OCI-LY3 (cell line): ENCODE data around the gene RAB43.

ENCODE experiments used
- EZH2phosphoT487 ChIP-seq: fragments of 200-600 bp; shearing (Covaris generic); IDR thresholded peaks from 2 replicates; pipeline ENCODE4 v1.6.1; 2018; ENCODE audit warnings: antibody characterized with exemption, mixed run types, low read depth
- TF ChIP-seq, protein P1 (sequence below): fragments of 200-600, 300-600 bp; sonication (generic); IDR thresholded peaks from 2 replicates; pipeline ENCODE4 v1.5.1; 2014; ENCODE audit warnings: antibody characterized with exemption, low read length, low read depth

DNA sequence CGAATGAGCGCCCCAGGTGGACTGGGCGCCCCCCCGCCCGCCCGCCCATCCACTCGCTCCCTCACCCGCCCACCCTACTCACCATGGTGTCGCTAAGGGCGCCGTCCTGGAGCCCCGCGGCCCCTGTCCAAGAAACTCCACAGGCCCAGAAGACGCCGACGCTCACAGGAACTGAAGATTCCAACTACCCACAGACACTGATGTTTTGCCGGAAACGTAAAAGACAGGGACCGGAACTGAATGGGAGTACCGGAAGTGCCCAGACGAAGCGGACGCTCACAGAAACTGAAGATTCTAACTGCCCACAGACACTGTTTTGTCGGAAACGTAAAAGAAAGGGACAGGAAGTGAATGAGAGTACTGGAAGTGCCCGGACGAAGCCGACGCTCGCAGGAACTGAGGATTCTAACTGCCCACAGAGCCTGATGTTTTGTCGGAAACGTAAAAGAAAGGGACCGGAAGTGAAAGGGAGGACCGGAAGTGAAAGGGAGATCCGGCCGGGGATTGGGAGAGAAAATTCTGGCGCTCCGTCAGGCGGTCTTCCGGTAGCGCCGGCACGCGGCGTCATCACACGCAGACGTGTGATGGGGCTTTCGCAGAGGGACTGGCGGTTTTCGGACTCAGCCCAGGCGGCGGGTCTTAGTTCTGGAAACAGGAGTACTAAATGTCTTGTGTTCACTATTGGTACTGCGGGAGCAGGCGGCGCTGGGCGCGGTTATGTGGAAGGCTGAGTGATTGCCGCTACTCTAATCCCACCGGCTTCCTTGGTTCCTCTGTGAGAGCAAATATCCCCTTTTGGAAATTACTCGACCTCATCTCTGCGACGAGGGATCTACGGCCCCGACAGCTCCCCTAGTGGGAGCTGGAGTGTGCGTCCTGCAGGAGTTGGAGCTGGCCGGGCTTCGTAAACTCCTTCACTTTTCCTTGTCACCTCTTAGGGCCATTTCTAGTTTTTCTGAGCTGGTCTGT, 39.6 kb upstream of the RAB43 start, which contains the start of gene ISY1:
- TF ChIP-seq, protein P1, sequence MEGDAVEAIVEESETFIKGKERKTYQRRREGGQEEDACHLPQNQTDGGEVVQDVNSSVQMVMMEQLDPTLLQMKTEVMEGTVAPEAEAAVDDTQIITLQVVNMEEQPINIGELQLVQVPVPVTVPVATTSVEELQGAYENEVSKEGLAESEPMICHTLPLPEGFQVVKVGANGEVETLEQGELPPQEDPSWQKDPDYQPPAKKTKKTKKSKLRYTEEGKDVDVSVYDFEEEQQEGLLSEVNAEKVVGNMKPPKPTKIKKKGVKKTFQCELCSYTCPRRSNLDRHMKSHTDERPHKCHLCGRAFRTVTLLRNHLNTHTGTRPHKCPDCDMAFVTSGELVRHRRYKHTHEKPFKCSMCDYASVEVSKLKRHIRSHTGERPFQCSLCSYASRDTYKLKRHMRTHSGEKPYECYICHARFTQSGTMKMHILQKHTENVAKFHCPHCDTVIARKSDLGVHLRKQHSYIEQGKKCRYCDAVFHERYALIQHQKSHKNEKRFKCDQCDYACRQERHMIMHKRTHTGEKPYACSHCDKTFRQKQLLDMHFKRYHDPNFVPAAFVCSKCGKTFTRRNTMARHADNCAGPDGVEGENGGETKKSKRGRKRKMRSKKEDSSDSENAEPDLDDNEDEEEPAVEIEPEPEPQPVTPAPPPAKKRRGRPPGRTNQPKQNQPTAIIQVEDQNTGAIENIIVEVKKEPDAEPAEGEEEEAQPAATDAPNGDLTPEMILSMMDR: peak; percentile 61
- no peak for TF ChIP-seq EZH2phosphoT487
